ENCODE measurements around the gene GRID1.
A peak's percentile ranks its signal among the peaks of the same experiment; 100 is the strongest.

GRID1 gene

DNA sequence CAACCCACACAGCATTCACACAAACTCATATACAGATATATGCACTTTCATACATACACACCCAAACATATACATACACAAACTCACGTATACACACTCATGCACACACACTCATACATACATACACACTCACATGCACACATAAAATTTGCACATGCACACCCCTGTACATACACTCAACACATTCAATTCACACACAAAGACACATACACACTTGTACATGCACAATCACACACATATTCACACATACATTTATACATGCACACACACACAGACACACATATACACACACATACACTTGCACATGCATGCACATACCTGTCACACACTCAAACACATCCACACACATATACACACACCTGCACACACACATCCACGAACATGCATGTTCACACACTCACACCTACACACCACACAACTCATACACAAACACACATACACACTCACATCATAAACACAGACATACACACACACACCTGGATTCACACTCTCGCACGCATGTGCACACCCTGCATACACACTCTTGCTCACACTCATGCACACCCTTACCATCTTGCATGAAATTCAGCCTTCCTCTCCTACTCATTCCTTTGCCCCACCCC lies 451.2 kb downstream of the GRID1 start:
- no peaks in the 10 kb centered on the region for H3K9me3 Mint-ChIP-seq

DNA sequence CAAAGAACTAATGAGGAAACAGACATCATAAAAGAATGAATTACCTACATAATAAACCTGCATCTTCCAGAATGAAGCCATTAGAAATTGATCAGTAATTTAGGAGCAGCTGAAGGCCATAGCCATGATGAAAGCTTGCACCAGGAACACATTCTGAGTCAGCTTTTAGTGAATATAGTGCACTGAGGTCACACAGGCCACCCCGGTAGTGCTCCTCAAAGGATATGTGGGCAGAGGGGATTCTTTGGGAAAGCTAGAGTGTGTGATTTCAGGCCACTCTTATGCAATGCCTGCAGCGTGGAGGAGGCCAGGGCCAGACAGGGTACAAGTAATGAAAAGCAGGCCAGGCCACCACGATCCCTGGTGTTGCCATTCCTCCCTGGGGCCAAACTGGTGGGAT lies 451.9 kb downstream of the GRID1 start:
- H3K27ac Mint-ChIP-seq = no peak overlapping the region
- peaks cover 26% of the 10 kb centered on the region for H3K27me3 Mint-ChIP-seq (ENCODE audit: low read depth)

More for the DNA sequence above, 451.2 kb downstream of the GRID1 start:
- Mint-ChIP-seq H3K4me3 (no peak overlapping the region), H3K4me1 (peaks cover 11% of the 10 kb centered on the region), H3K27ac (no peak overlapping the region), H3K27me3 (ENCODE audit: low read depth) (peaks cover 25% of the 10 kb centered on the region), H3K36me3 (ENCODE audit: low read depth) (no peaks in the 10 kb centered on the region)
- TF ChIP-seq, protein P1, sequence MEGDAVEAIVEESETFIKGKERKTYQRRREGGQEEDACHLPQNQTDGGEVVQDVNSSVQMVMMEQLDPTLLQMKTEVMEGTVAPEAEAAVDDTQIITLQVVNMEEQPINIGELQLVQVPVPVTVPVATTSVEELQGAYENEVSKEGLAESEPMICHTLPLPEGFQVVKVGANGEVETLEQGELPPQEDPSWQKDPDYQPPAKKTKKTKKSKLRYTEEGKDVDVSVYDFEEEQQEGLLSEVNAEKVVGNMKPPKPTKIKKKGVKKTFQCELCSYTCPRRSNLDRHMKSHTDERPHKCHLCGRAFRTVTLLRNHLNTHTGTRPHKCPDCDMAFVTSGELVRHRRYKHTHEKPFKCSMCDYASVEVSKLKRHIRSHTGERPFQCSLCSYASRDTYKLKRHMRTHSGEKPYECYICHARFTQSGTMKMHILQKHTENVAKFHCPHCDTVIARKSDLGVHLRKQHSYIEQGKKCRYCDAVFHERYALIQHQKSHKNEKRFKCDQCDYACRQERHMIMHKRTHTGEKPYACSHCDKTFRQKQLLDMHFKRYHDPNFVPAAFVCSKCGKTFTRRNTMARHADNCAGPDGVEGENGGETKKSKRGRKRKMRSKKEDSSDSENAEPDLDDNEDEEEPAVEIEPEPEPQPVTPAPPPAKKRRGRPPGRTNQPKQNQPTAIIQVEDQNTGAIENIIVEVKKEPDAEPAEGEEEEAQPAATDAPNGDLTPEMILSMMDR (IDR thresholded peaks at IDR 0.05; ENCODE audit: unreplicated experiment in 3 of 3) = no peak

DNA sequence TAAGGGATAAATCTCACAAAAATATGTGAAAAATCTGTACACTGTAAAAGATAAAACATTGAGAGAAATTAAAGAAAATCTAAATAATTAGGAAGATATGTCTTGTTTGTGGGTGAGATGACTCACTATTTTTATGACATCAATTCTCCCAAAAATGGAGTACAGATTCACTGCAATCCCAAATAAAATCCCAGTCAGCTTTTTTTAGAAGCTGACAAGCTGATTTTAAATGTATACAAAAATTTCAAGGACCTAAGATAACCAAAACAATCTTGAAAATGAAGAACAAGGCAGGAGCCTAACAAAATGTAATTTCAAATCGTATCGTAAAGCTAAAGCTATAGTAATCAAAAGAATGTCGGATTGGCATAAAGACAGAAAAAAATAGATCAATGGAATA lies 458.1 kb downstream of the GRID1 start:
- Mint-ChIP-seq H3K4me3 (no peak overlapping the region), H3K27ac (no peak overlapping the region), H3K36me3 (ENCODE audit: low read depth) (no peaks in the 10 kb centered on the region), H3K27me3 (ENCODE audit: low read depth) (peaks cover 18% of the 10 kb centered on the region), H3K4me1 (peaks cover 5% of the 10 kb centered on the region), H3K9me3 (no peaks in the 10 kb centered on the region)
- TF ChIP-seq, protein P1 (IDR thresholded peaks at IDR 0.05; ENCODE audit: unreplicated experiment in 3 of 3) = no peak

More for the DNA sequence above, 451.9 kb downstream of the GRID1 start:
- H3K4me1 Mint-ChIP-seq = peaks cover 5% of the 10 kb centered on the region
- TF ChIP-seq, protein P1 (IDR thresholded peaks at IDR 0.05; ENCODE audit: unreplicated experiment in 3 of 3) = no peak
- H3K4me3 Mint-ChIP-seq = no peak overlapping the region
- no peaks in the 10 kb centered on the region for H3K36me3 Mint-ChIP-seq (ENCODE audit: low read depth)
- no peaks in the 10 kb centered on the region for H3K9me3 Mint-ChIP-seq

DNA sequence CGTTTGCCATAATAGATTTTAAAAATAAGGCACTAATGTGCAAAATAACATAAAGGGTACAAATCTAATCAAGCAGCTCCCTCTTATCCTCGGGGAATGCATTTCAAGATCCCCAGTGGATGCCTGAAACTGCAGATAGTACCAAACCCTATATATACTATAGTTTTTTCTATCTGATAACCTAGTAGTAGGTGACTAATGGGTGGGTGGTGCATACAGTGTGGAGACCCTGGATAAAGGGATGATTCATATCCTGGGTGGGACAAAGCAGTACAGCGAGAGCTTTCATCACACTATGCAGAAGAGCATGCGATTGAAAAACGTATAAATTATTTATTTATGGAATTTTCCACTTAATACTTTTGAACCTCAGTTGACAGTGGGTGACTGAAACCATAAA lies 464.5 kb downstream of the GRID1 start:
- TF ChIP-seq, protein P1 (IDR thresholded peaks at IDR 0.05; ENCODE audit: unreplicated experiment in 3 of 3) = no peak

DNA sequence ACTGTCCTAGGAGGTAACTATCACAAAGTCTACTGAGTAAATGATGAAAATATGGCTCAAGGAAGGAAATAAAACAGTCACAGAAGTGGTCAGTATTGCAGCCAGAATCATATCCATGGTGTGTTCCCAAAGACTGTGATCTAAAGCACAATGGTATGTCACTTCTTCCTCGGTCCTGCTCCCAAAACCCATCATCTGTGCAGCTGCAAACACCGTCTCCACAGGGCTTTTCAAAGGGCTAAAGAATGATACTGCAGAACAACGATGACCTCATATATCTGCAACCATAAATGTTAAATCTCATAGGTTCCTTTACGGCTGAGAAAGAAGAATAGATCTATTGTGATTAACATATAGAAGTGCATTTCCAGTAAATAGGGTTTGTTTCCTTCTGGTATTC lies 465.0 kb downstream of the GRID1 start:
- no peaks in the 10 kb centered on the region for H3K36me3 Mint-ChIP-seq (ENCODE audit: low read depth)
- no peak overlapping the region for H3K4me3 Mint-ChIP-seq
- H3K27me3 Mint-ChIP-seq (ENCODE audit: low read depth) = no peaks in the 10 kb centered on the region
- TF ChIP-seq, protein P1 (IDR thresholded peaks at IDR 0.05; ENCODE audit: unreplicated experiment in 3 of 3) = no peak
- peaks cover 8% of the 10 kb centered on the region for H3K4me1 Mint-ChIP-seq
- H3K27ac Mint-ChIP-seq = no peak overlapping the region
- no peaks in the 10 kb centered on the region for H3K9me3 Mint-ChIP-seq

More for the DNA sequence above, 464.5 kb downstream of the GRID1 start:
- H3K4me1 Mint-ChIP-seq = peaks cover 10% of the 10 kb centered on the region
- no peaks in the 10 kb centered on the region for H3K27me3 Mint-ChIP-seq (ENCODE audit: low read depth)
- H3K36me3 Mint-ChIP-seq (ENCODE audit: low read depth) = no peaks in the 10 kb centered on the region
- H3K9me3 Mint-ChIP-seq = no peaks in the 10 kb centered on the region
- no peak overlapping the region for H3K4me3 Mint-ChIP-seq
- no peak overlapping the region for H3K27ac Mint-ChIP-seq

DNA sequence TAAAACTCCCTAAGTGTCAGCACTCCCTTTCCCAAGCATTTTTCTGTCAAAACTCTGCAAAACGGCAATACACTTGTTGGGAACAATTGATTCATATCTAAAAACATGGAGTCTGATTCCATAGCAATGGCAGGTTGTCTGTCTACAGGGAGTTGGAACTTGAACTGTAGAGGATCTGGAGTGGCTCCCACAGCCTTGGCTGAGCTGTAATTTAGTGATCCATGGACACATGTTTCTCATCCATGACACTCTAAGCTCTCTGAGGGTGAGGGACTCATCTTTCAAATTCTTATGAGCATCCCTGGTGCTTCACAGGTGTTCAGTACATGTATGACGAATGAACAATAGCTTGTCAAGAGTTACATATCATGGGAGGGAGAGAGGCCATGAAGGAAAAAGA lies 466.1 kb downstream of the GRID1 start:
- peak overlapping the region in 1 of 3 experiments; percentile 25 for H3K27ac Mint-ChIP-seq
- H3K27me3 Mint-ChIP-seq (ENCODE audit: low read depth) = no peaks in the 10 kb centered on the region
- H3K4me1 Mint-ChIP-seq = peaks cover 5% of the 10 kb centered on the region
- H3K4me3 Mint-ChIP-seq = no peak overlapping the region
- H3K36me3 Mint-ChIP-seq (ENCODE audit: low read depth) = no peaks in the 10 kb centered on the region
- no peaks in the 10 kb centered on the region for H3K9me3 Mint-ChIP-seq
- TF ChIP-seq, protein P1 (IDR thresholded peaks at IDR 0.05; ENCODE audit: unreplicated experiment in 3 of 3) = no peak

All from nephron (organoid).